IPS-15b (cell line): ENCODE data around the gene JAG2.

Experiments used
- H3K27me3 ChIP-seq: one replicate; pipeline ENCODE4 v1.6.1; 2013; ENCODE audit warnings: low read length; ENCODE audit not compliant: control insufficient read depth, insufficient read depth
- H3K36me3 ChIP-seq: one replicate; pipeline ENCODE4 v1.6.1; 2013; ENCODE audit warnings: low read length; ENCODE audit not compliant: control insufficient read depth, insufficient read depth
- H3K4me1 ChIP-seq: one replicate; pipeline ENCODE4 v1.6.1; 2013; ENCODE audit warnings: mild to moderate bottlenecking, low read length; ENCODE audit not compliant: control insufficient read depth, insufficient read depth
- H3K4me3 ChIP-seq: one replicate; pipeline ENCODE4 v1.5.1; 2013; ENCODE audit warnings: low read depth, low read length
- H3K9ac ChIP-seq: one replicate; pipeline ENCODE4 v1.6.1; 2013; ENCODE audit warnings: low read depth, mild to moderate bottlenecking, low read length
- H3K9me3 ChIP-seq: one replicate; pipeline ENCODE4 v1.6.1; 2013; ENCODE audit warnings: mild to moderate bottlenecking, low read length; ENCODE audit not compliant: control insufficient read depth, insufficient read depth

Gene JAG2

GRCh38 chr14:105150368-105151083, 18.1 kb downstream of the JAG2 start:
- Histone ChIP-seq H3K9me3 (no peaks in the 10 kb centered on the region), H3K9ac (no peak overlapping the region), H3K4me1 (no peaks in the 10 kb centered on the region), H3K4me3 (no peak overlapping the region), H3K36me3 (peaks cover 25% of the 10 kb centered on the region), H3K27me3 (no peaks in the 10 kb centered on the region)

- Histone ChIP-seq H3K9ac (no peak overlapping the region), H3K27me3 (no peaks in the 10 kb centered on the region), H3K36me3 (peaks cover 25% of the 10 kb centered on the region), H3K4me3 (no peak overlapping the region), H3K9me3 (no peaks in the 10 kb centered on the region), H3K4me1 (no peaks in the 10 kb centered on the region)
These were observed 18.6 kb downstream of the JAG2 start for GRCh38 chr14:105150026-105150367.

- no peaks in the 10 kb centered on the region for H3K27me3 ChIP-seq
- H3K9me3 ChIP-seq, result no peaks in the 10 kb centered on the region
- H3K9ac ChIP-seq, result no peak overlapping the region
- H3K36me3 ChIP-seq, result peaks cover 25% of the 10 kb centered on the region
- no peak overlapping the region for H3K4me3 ChIP-seq
- no peaks in the 10 kb centered on the region for H3K4me1 ChIP-seq
These were observed 19.3 kb downstream of the JAG2 start for GRCh38 chr14:105149146-105149781.

GRCh38 chr14:105148604-105149145, 19.9 kb downstream of the JAG2 start:
- Histone ChIP-seq H3K36me3 (peaks cover 25% of the 10 kb centered on the region), H3K4me1 (no peaks in the 10 kb centered on the region), H3K9ac (no peak overlapping the region), H3K27me3 (no peaks in the 10 kb centered on the region), H3K9me3 (no peaks in the 10 kb centered on the region), H3K4me3 (no peak overlapping the region)

- H3K4me3 ChIP-seq, result no peak overlapping the region
- no peaks in the 10 kb centered on the region for H3K4me1 ChIP-seq
- no peaks in the 10 kb centered on the region for H3K9me3 ChIP-seq
- H3K27me3 ChIP-seq, result no peaks in the 10 kb centered on the region
- H3K9ac ChIP-seq, result no peak overlapping the region
- peaks cover 26% of the 10 kb centered on the region for H3K36me3 ChIP-seq
These were observed 20.6 kb downstream of the JAG2 start for GRCh38 chr14:105147671-105148603.

GRCh38 chr14:105146976-105147635, 21.5 kb downstream of the JAG2 start:
- H3K9me3 ChIP-seq, result no peaks in the 10 kb centered on the region
- no peak overlapping the region for H3K4me3 ChIP-seq
- no peak overlapping the region for H3K9ac ChIP-seq
- H3K36me3 ChIP-seq, result peaks cover 28% of the 10 kb centered on the region
- H3K27me3 ChIP-seq, result no peaks in the 10 kb centered on the region
- H3K4me1 ChIP-seq, result no peaks in the 10 kb centered on the region

- Histone ChIP-seq H3K9me3 (no peaks in the 10 kb centered on the region), H3K9ac (no peak overlapping the region), H3K27me3 (no peaks in the 10 kb centered on the region), H3K36me3 (peaks cover 25% of the 10 kb centered on the region), H3K4me1 (no peaks in the 10 kb centered on the region), H3K4me3 (no peak overlapping the region)
These were observed 22.2 kb downstream of the JAG2 start for GRCh38 chr14:105146181-105146975.

GRCh38 chr14:105145381-105146180, 23.0 kb downstream of the JAG2 start:
- H3K4me1 ChIP-seq, result no peaks in the 10 kb centered on the region
- no peak overlapping the region for H3K4me3 ChIP-seq
- H3K9me3 ChIP-seq, result no peaks in the 10 kb centered on the region
- no peaks in the 10 kb centered on the region for H3K27me3 ChIP-seq
- H3K36me3 ChIP-seq, result peaks cover 23% of the 10 kb centered on the region
- no peak overlapping the region for H3K9ac ChIP-seq

- H3K36me3 ChIP-seq, result peaks cover 23% of the 10 kb centered on the region
- H3K4me3 ChIP-seq, result no peak overlapping the region
- no peaks in the 10 kb centered on the region for H3K9me3 ChIP-seq
- no peaks in the 10 kb centered on the region for H3K4me1 ChIP-seq
- H3K27me3 ChIP-seq, result no peaks in the 10 kb centered on the region
- no peak overlapping the region for H3K9ac ChIP-seq
These were observed 23.8 kb downstream of the JAG2 start for GRCh38 chr14:105144666-105145380.
